Activated T-cell treated with anti-CD3 and anti-CD28 coated beads for 24 hours (primary cell): ENCODE results near the gene KRI1.
A peak's percentile ranks its signal among the peaks of the same experiment; 100 is the strongest.
"Not testable (repeated sequence)": the region's sequence is repeated elsewhere in the genome, so short reads cannot be mapped to it uniquely, and the experiment has no call there.

ENCODE experiments used
- DNase-seq: peaks from one replicate; pipeline ENCODE4 v3.0.0-alpha.2; 2020; ENCODE audit warnings: low read depth

KRI1 gene

GRCh38 chr19:10549733-10550132 is 16.1 kb downstream of the KRI1 start:
- no peak for DNase-seq

- no peak for DNase-seq
These were observed 17.0 kb downstream of the KRI1 start for GRCh38 chr19:10548746-10549276.

GRCh38 chr19:10546817-10547216 is 19.0 kb downstream of the KRI1 start:
- DNase-seq, result no peak

- no peak for DNase-seq
These were observed 21.0 kb downstream of the KRI1 start for GRCh38 chr19:10544753-10545251.

GRCh38 chr19:10544242-10544752 is 21.5 kb downstream of the KRI1 start:
- DNase-seq, result no peak

GRCh38 chr19:10543420-10544241 is 22.2 kb downstream of the KRI1 start, which contains the start of gene ATG4D:
Gene ATG4D, plus strand, starts transcription at chr19:10543904. Its CDS starts 187 bp downstream, at chr19:10544091.
- DNase-seq, result peak; percentile 71

- DNase-seq, result no peak
These were observed 22.8 kb downstream of the KRI1 start for GRCh38 chr19:10543059-10543419.

GRCh38 chr19:10539016-10539415 is 26.8 kb downstream of the KRI1 start:
- DNase-seq, result not testable (repeated sequence)

GRCh38 chr19:10538204-10538983 is 27.4 kb downstream of the KRI1 start:
- no peak for DNase-seq

- no peak for DNase-seq
These were observed 28.1 kb downstream of the KRI1 start for GRCh38 chr19:10537668-10538067.

- no peak for DNase-seq
These were observed 30.2 kb downstream of the KRI1 start for GRCh38 chr19:10535613-10536012.

- DNase-seq, result no peak
These were observed 32.0 kb downstream of the KRI1 start for GRCh38 chr19:10533646-10534386.

GRCh38 chr19:10532457-10532856 is 33.4 kb downstream of the KRI1 start:
- no peak for DNase-seq

GRCh38 chr19:10526887-10527286 is 38.9 kb downstream of the KRI1 start:
- not testable (repeated sequence) for DNase-seq

GRCh38 chr19:10525636-10526035 is 40.2 kb downstream of the KRI1 start:
- DNase-seq, result no peak

GRCh38 chr19:10523135-10523636 is 42.6 kb downstream of the KRI1 start:
- DNase-seq, result no peak

GRCh38 chr19:10521461-10522171 is 44.2 kb downstream of the KRI1 start:
- no peak for DNase-seq

GRCh38 chr19:10520652-10521318 is 45.0 kb downstream of the KRI1 start:
- DNase-seq, result no peak

GRCh38 chr19:10519421-10519820 is 46.4 kb downstream of the KRI1 start:
- no peak for DNase-seq
